Adipose tissue (tissue), 3 donors: ENCODE results near the gene PI4K2A. TPM values are rescaled to one million over a fixed set of nuclear protein-coding genes. Genes with fewer than 3 reads are reported as not detected.

Experiments
- H3K27ac ChIP-seq: one replicate; pipeline ENCODE4 v1.5.1; 2013; ENCODE audit warnings: low read depth, low read length
- WGBS, 3 donors: extraction: QIAGEN DNeasy Blood & Tissue Kit; methylation state at CpG; one replicate each; pipeline ENCODE4 v1.1.7; 2013; 5-methylcytosine and 5-hydroxymethylcytosine counted together
- polyA plus RNA-seq, 3 donors: library from polyadenylated mRNA; stranded (reverse); fragments of 200-250 nt; gene quantifications; one replicate each; pipeline ENCODE4 v1.2.3, GENCODE V29; 2013
- donor health status: healthy with polysubstance abuse.
- donor health status: Bipolar disorder and iron deficiency.
- donor health status: healthy.

PI4K2A gene
- 1 to 10 TPM; 2.7 to 9.7 (median 8.6) TPM for polyA plus RNA-seq

- H3K27ac ChIP-seq, result no peak within 1 kb of the TSS
- WGBS, 3 donors, result 2 to 3% (median 2%) methylated on average over 46 to 54 of the region's 54 CpGs
These were observed at the start of gene PI4K2A for GRCh38 chr10:97640174-97640867. TSS of gene PI4K2A (plus strand) at chr10:97640671. CDS start at chr10:97640743, 72 bp downstream.

- WGBS, 3 donors, result 69 to 76% (median 74%) methylated on average over 5 of the region's 5 CpGs
- no peak overlapping the region for H3K27ac ChIP-seq
These were observed 49.5 kb upstream of the PI4K2A start for GRCh38 chr10:97590748-97591495.

GRCh38 chr10:97593421-97593820, 47.0 kb upstream of the PI4K2A start:
- H3K27ac ChIP-seq, result no peak overlapping the region
- 53 to 69% (median 61%) methylated on average over 4 of the region's 4 CpGs for WGBS, 3 donors

- peak overlapping the region; percentile 56 for H3K27ac ChIP-seq
- WGBS, 3 donors, result 49 to 60% (median 55%) methylated on average over 10 of the region's 10 CpGs
These were observed 44.1 kb upstream of the PI4K2A start for GRCh38 chr10:97596101-97597082.

DNA sequence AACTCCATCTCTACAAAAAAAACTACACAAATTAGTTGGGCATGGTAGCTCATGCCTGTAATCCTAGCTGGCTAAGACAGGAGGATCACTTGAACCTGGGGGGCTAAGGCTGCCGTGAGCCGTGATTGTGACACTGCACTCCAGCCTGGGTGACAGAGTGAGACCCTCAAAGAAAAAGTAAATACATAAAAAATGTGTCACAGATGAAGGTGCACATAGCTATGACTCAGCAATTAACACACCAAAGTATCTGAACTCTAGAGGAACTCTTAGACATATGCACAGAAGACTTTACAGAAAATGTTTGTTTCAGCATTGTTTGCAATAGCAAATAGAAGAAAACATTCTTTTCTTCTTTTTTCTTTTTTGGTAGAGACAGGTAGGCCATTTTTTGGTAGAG, 42.7 kb upstream of the PI4K2A start:
- WGBS, 3 donors, result 79 to 83% (median 83%) methylated on average over 2 of the region's 2 CpGs

GRCh38 chr10:97598407-97599271, 41.8 kb upstream of the PI4K2A start:
- no peak overlapping the region for H3K27ac ChIP-seq
- WGBS, 3 donors, result 85 to 94% (median 90%) methylated on average over 18 to 19 of the region's 19 CpGs

More for the DNA sequence above, 42.7 kb upstream of the PI4K2A start:
- H3K27ac ChIP-seq, result no peak overlapping the region

DNA sequence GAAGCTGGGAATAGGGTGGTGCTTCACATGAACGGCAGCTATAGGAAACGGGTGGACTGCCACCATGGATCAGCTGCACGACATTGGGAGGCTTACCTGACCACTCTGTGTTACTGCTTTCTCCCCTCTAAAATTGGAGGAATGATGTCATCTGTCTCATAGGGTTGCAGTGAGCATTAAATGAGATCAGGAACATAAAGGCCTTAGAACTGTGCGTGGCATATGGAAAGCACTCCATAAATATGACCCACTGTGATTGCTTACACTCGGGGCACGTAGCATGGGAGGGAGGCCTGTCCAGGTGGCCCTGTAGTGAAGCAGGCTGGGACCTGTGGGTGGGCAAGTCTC, 41.2 kb upstream of the PI4K2A start:
- WGBS, 3 donors, result 87 to 92% (median 87%) methylated on average over 6 of the region's 6 CpGs
- no peak overlapping the region for H3K27ac ChIP-seq

- WGBS, 3 donors, result 78 to 100% (median 83%) methylated on average over 1 of the region's 1 CpG
- no peak overlapping the region for H3K27ac ChIP-seq
These were observed 39.9 kb upstream of the PI4K2A start for GRCh38 chr10:97600616-97601015.

DNA sequence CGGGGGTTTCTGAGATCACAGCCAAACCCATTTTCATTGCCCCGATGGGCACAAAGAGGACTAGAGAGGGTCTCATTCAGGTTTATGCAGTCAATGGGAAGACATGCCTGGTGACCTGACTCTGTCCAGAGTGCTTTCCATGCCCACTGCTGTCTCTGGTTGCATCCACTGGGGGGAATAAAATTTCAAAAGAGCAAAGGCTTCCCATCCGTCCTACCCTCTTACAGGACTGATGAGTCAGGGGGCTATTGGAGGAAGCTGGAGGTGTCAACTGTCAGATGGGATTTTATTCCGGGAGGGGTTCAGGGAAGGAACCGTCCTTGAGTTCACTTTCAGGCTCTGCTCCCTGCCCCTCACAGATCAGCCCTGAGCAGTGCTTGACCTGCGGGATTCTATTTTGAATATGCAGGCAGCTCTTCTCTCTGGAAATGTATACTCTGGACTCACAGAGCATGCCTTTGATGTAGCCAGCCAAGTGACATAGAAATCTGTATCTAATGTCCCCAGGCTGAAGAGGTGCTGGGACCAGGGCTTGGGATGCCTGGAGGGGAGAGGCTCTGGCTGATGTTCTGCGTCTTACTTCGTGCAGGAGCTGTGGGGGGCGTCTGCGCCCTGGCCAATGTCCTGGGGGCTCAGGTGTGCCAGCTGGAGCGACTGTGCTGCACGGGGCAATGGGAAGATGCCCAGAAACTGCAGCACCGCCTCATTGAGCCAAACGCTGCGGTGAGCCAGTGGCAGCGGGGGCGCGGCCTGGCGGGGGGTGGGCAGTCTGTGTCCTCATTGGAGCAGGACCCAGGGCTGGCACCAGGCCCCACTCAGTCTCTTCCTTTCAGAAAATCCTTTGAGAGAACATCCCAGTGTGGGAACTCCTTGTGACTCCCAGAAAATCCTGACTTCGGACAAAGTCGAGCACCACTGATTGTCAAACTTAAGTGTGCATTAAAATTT, 38.9 kb upstream of the PI4K2A start:
- 82 to 86% (median 85%) methylated on average over 20 to 21 of the region's 21 CpGs for WGBS, 3 donors

GRCh38 chr10:97607095-97607636, 33.3 kb upstream of the PI4K2A start:
- no peak overlapping the region for H3K27ac ChIP-seq
- WGBS, 3 donors, result 93 to 94% (median 93%) methylated on average over 5 of the region's 5 CpGs

More for the DNA sequence above, 38.9 kb upstream of the PI4K2A start:
- H3K27ac ChIP-seq, result no peak overlapping the region

GRCh38 chr10:97608991-97609561, 31.4 kb upstream of the PI4K2A start:
- 77 to 86% (median 78%) methylated on average over 13 of the region's 13 CpGs for WGBS, 3 donors
- no peak overlapping the region for H3K27ac ChIP-seq

- 87 to 91% (median 90%) methylated on average over 12 of the region's 12 CpGs for WGBS, 3 donors
- no peak overlapping the region for H3K27ac ChIP-seq
These were observed 29.0 kb upstream of the PI4K2A start for GRCh38 chr10:97611473-97611872.

- 25 to 40% (median 39%) methylated on average over 2 of the region's 2 CpGs for WGBS, 3 donors
- H3K27ac ChIP-seq, result no peak overlapping the region
These were observed 28.1 kb upstream of the PI4K2A start for GRCh38 chr10:97612386-97612785.

DNA sequence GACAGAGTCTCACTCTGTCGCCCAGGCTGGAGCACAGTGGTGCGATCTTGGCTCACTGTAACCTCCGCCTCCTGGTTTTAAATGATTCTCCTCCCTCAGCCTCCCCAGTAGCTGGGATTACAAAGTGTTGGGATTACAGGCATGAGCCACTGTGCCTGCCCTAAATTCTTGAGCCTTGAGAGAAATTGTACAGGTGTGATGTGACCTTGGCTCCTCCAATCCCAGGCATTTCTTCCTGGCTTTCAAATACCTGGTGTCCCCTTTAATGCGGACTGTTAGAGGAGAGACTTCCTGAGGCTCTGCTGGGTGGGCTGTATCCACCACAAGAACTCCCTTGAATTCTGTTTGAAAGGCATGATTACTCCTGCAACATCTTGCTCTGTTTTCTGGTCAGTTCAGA, 22.2 kb upstream of the PI4K2A start:
- WGBS, 3 donors, result 75 to 93% (median 87%) methylated on average over 4 of the region's 4 CpGs
- H3K27ac ChIP-seq, result no peak overlapping the region

DNA sequence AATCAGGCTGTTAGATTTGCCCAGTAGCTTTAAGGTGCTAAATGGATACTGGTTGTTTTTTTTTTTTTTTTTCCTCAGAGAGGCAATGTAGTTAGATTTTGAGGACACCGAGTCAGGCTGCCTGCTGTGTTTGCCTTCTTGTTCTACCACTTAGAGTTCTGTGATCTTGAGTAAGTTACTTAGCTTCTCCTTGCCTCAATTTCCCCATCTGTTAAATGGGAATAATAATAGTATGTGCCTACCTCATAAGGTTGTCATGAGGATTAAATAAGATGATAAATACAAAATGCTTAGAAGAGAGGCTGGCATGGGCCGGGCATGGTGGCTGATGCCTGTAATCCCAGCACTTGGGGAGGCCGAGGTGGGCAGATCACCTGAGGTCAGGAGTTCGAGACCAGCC, 21.7 kb upstream of the PI4K2A start:
- no peak overlapping the region for H3K27ac ChIP-seq
- WGBS, 3 donors, result 85 to 96% (median 95%) methylated on average over 3 to 4 of the region's 4 CpGs

- WGBS, 3 donors, result 38 to 98% (median 92%) methylated on average over 1 of the region's 1 CpG
- H3K27ac ChIP-seq, result no peak overlapping the region
These were observed 17.2 kb upstream of the PI4K2A start for GRCh38 chr10:97623277-97623676.
